Activated naive CD4-positive, alpha-beta T cell (primary cell): ENCODE results near the gene CD52.

Experiments
- DNase-seq, 4 experiments: peaks; one replicate each; lab custom pipeline; 2025; lab: John Stamatoyannopoulos, UW

The CD52 gene

GRCh38 chr1:26357121-26357602 is 39.4 kb downstream of the CD52 start:
- DNase-seq: no peak

GRCh38 chr1:26358411-26359384 is 40.9 kb downstream of the CD52 start:
- peak in 2 of 4 experiments; percentile 37 to 40 for DNase-seq

GRCh38 chr1:26359981-26360806 is 42.4 kb downstream of the CD52 start:
- DNase-seq: peak in 1 of 4 experiments; percentile 16

- no peak for DNase-seq
Measured at GRCh38 chr1:26360807-26361604, 43.2 kb downstream of the CD52 start.

- no peak for DNase-seq
Measured at GRCh38 chr1:26361605-26362122, 43.9 kb downstream of the CD52 start.

- DNase-seq: no peak
Measured at GRCh38 chr1:26362331-26362730, 44.6 kb downstream of the CD52 start.

GRCh38 chr1:26363549-26364448 is 46.0 kb downstream of the CD52 start:
- peak; percentile 64 to 83 (median 74) for DNase-seq

GRCh38 chr1:26364956-26365355 is 47.2 kb downstream of the CD52 start:
- DNase-seq: no peak

GRCh38 chr1:26367441-26367840 is 49.7 kb downstream of the CD52 start:
- DNase-seq: no peak

GRCh38 chr1:26368006-26368405 is 50.2 kb downstream of the CD52 start:
- no peak for DNase-seq

- DNase-seq: no peak
Measured at GRCh38 chr1:26368486-26368885, 50.7 kb downstream of the CD52 start.
